IMR-90 (cell line): ENCODE data around the gene CNTN5. TPM values are rescaled to one million over a fixed set of nuclear protein-coding genes. Genes with fewer than 3 reads are reported as not detected.

ENCODE experiments used
- ATAC-seq: fragments of 200-7000 bp; cut with Tn5 transposase; 2 replicates; pipeline ENCODE4 v1.9.1; 2020; ENCODE audit warnings: low read depth, mild to moderate bottlenecking, moderate library complexity
- BruUV-seq: library from RNA; stranded (reverse); fragments of 400-500 nt; replicated peaks from 2 replicates; lab custom pipeline; 2021; lab: Mats Ljungman, UMichigan
- CTCF ChIA-PET: fragments of 300-600 bp; formaldehyde crosslinking; extraction: SDS; loops from one replicate; lab custom pipeline; 2021; ENCODE audit warnings: antibody characterized with exemption; lab: Yijun Ruan, JAX
- POLR2A ChIA-PET: fragments of 300-600 bp; sonication (Branson Sonifier 250); formaldehyde crosslinking; loops from one replicate; lab custom pipeline; 2022; ENCODE audit warnings: antibody characterized with exemption; ENCODE audit not compliant: unreplicated experiment; lab: Charles Lee
- DNase-seq: peaks from one replicate; pipeline ENCODE4 v3.0.0; 2013
- H2AFZ ChIP-seq: replicated peaks from 2 replicates; pipeline ENCODE3; 2013; ENCODE audit warnings: low read length, mild to moderate bottlenecking; ENCODE audit not compliant: poor library complexity
- H2AK5ac ChIP-seq: 2 replicates; pipeline ENCODE4 v1.6.1; 2013; ENCODE audit warnings: low read depth, low read length, inconsistent platforms
- H2AK9ac ChIP-seq: replicated peaks from 2 replicates; pipeline ENCODE3; 2013; ENCODE audit warnings: mild to moderate bottlenecking, low read depth, low read length, moderate library complexity; ENCODE audit not compliant: poor library complexity
- H2BK120ac ChIP-seq: 2 replicates; pipeline ENCODE4 v1.6.1; 2013; ENCODE audit warnings: low read depth, low read length, inconsistent platforms
- H2BK15ac ChIP-seq: 3 replicates; pipeline ENCODE4 v1.6.1; 2013; ENCODE audit warnings: low read depth, low read length, inconsistent platforms
- H2BK20ac ChIP-seq: 2 replicates; pipeline ENCODE4 v1.6.1; 2013; ENCODE audit warnings: low read depth, mild to moderate bottlenecking, inconsistent platforms, low read length, moderate library complexity
- H2BK5ac ChIP-seq: 2 replicates; pipeline ENCODE4 v1.6.1; 2013; ENCODE audit warnings: mild to moderate bottlenecking, low read depth, low read length, inconsistent platforms; ENCODE audit not compliant: poor library complexity, severe bottlenecking
- H3K14ac ChIP-seq: replicated peaks from 2 replicates; pipeline ENCODE4 v1.6.1; 2013; ENCODE audit warnings: low read depth, low read length, inconsistent platforms
- H3K18ac ChIP-seq: 2 replicates; pipeline ENCODE4 v1.6.1; 2013; ENCODE audit warnings: low read depth, low read length, control low read depth
- H3K23ac ChIP-seq: 2 replicates; pipeline ENCODE4 v1.6.1; 2013; ENCODE audit warnings: low read depth, low read length, inconsistent platforms
- H3K27ac ChIP-seq: 2 replicates; pipeline ENCODE4 v1.5.1; 2013; ENCODE audit warnings: mild to moderate bottlenecking, control low read depth, low read length; ENCODE audit not compliant: insufficient read depth
- H3K27me3 ChIP-seq: 2 replicates; pipeline ENCODE4 v1.6.1; 2013; ENCODE audit warnings: low read length; ENCODE audit not compliant: control insufficient read depth, insufficient read depth
- H3K36me3 ChIP-seq: 2 replicates; pipeline ENCODE4 v1.6.1; 2013; ENCODE audit warnings: low read length, mixed read lengths; ENCODE audit not compliant: control insufficient read depth, insufficient read depth
- H3K4ac ChIP-seq: 2 replicates; pipeline ENCODE4 v1.6.1; 2013; ENCODE audit warnings: low read depth, low read length, inconsistent platforms
- H3K4me1 ChIP-seq: 2 replicates; pipeline ENCODE4 v1.6.1; 2013; ENCODE audit warnings: low read length, mixed read lengths; ENCODE audit not compliant: control insufficient read depth, insufficient read depth
- H3K4me2 ChIP-seq: 2 replicates; pipeline ENCODE4 v1.6.1; 2013; ENCODE audit warnings: low read depth, mild to moderate bottlenecking, control low read depth, low read length, moderate library complexity
- H3K4me3 ChIP-seq: 2 replicates; pipeline ENCODE4 v1.5.1; 2013; ENCODE audit warnings: low read depth, mild to moderate bottlenecking, control low read depth, low read length, moderate library complexity; ENCODE audit not compliant: insufficient read depth
- H3K56ac ChIP-seq: 2 replicates; pipeline ENCODE4 v1.6.1; 2013; ENCODE audit warnings: low read length, inconsistent platforms; ENCODE audit not compliant: insufficient read depth; ENCODE audit errors: extremely low read depth
- H3K79me1 ChIP-seq, 2 experiments: 2 replicates each; pipeline ENCODE4 v1.6.1; 2013; ENCODE audit warnings: low read length in 2 of 2, inconsistent platforms in 1 of 2, low read depth in 1 of 2
- H3K9ac ChIP-seq: 2 replicates; pipeline ENCODE4 v1.6.1; 2013; ENCODE audit warnings: low read depth, low read length, control low read depth
- H3K9me1 ChIP-seq: 2 replicates; pipeline ENCODE4 v1.6.1; 2013; ENCODE audit warnings: low read length, inconsistent platforms; ENCODE audit not compliant: insufficient read depth
- H3K9me3 ChIP-seq: 2 replicates; pipeline ENCODE4 v1.6.1; 2013; ENCODE audit warnings: low read length; ENCODE audit not compliant: control insufficient read depth, insufficient read depth
- H4K20me1 ChIP-seq: 2 replicates; pipeline ENCODE4 v1.6.1; 2013; ENCODE audit warnings: low read length, inconsistent platforms; ENCODE audit not compliant: insufficient read depth
- H4K5ac ChIP-seq: 2 replicates; pipeline ENCODE4 v1.6.1; 2013; ENCODE audit warnings: mild to moderate bottlenecking, low read depth, low read length, control low read depth
- H4K8ac ChIP-seq, 2 experiments: 2 replicates each; pipeline ENCODE4 v1.6.1; 2013; ENCODE audit warnings: low read depth in 2 of 2, low read length in 2 of 2, control low read depth in 1 of 2, inconsistent platforms in 1 of 2
- H4K91ac ChIP-seq: 2 replicates; pipeline ENCODE4 v1.6.1; 2013; ENCODE audit warnings: low read depth, low read length, inconsistent platforms; ENCODE audit not compliant: insufficient read depth
- BHLHE40 ChIP-seq: fragments of 150-350 bp; IDR thresholded peaks from 2 replicates; pipeline ENCODE4 v1.6.1; 2016; ENCODE audit warnings: mild to moderate bottlenecking, low read depth, low read length
- CEBPB ChIP-seq: IDR thresholded peaks from 2 replicates; pipeline ENCODE4 v1.6.1; 2012; ENCODE audit warnings: low read depth, low read length, improper control_type of control experiment
- CHD1 ChIP-seq: IDR thresholded peaks from 2 replicates; pipeline ENCODE4 v1.6.1; 2012; ENCODE audit warnings: low read depth, low read length, improper control_type of control experiment
- CTCF ChIP-seq: conservative IDR thresholded peaks from 2 replicates; pipeline ENCODE4 v1.5.1; 2012; ENCODE audit warnings: mild to moderate bottlenecking, low read depth, low read length, improper control_type of control experiment
- ELK1 ChIP-seq: fragments of 150-350 bp; IDR thresholded peaks from 2 replicates; pipeline ENCODE4 v1.6.1; 2016; ENCODE audit warnings: low read depth, mild to moderate bottlenecking, low read length, moderate library complexity, borderline replicate concordance
- FOS ChIP-seq: fragments of 150-350 bp; IDR thresholded peaks from 2 replicates; pipeline ENCODE4 v1.6.1; 2016; ENCODE audit warnings: low read depth, low read length
- MAFK ChIP-seq: IDR thresholded peaks from 2 replicates; pipeline ENCODE4 v1.6.1; 2012; ENCODE audit warnings: low read depth, low read length, improper control_type of control experiment
- MAZ ChIP-seq: IDR thresholded peaks from 2 replicates; pipeline ENCODE4 v1.6.1; 2012; ENCODE audit warnings: low read depth, mild to moderate bottlenecking, low read length, improper control_type of control experiment, moderate library complexity, borderline replicate concordance
- MXI1 ChIP-seq: IDR thresholded peaks from 2 replicates; pipeline ENCODE4 v1.6.1; 2012; ENCODE audit warnings: low read depth, mild to moderate bottlenecking, low read length, moderate library complexity, borderline replicate concordance
- NFE2L2 ChIP-seq: fragments of 150-350 bp; IDR thresholded peaks from 2 replicates; pipeline ENCODE4 v1.6.1; 2016; ENCODE audit warnings: low read depth, mild to moderate bottlenecking, low read length
- POLR2A ChIP-seq: IDR thresholded peaks from 2 replicates; pipeline ENCODE4 v1.6.1; 2012; ENCODE audit warnings: mild to moderate bottlenecking, low read depth, low read length
- RAD21 ChIP-seq: IDR thresholded peaks from 2 replicates; pipeline ENCODE4 v1.6.1; 2012; ENCODE audit warnings: low read length, improper control_type of control experiment
- RCOR1 ChIP-seq: IDR thresholded peaks from 2 replicates; pipeline ENCODE4 v1.6.1; 2012; ENCODE audit warnings: mild to moderate bottlenecking, low read length, improper control_type of control experiment; ENCODE audit not compliant: insufficient replicate concordance
- RFX5 ChIP-seq: IDR thresholded peaks from 2 replicates; pipeline ENCODE4 v1.8.0; 2012; ENCODE audit warnings: low read depth, mild to moderate bottlenecking, low read length, moderate library complexity
- SMC3 ChIP-seq: fragments of 150-350 bp; IDR thresholded peaks from 2 replicates; pipeline ENCODE4 v1.6.1; 2016; ENCODE audit warnings: low read depth, mild to moderate bottlenecking, antibody characterized with exemption, low read length, moderate library complexity
- USF2 ChIP-seq: fragments of 150-350 bp; IDR thresholded peaks from 2 replicates; pipeline ENCODE4 v1.6.1; 2017; ENCODE audit warnings: mild to moderate bottlenecking, antibody characterized with exemption, low read length, low read depth
- WGBS, 2 experiments: methylation state at CpG; one replicate each; pipeline versions ENCODE4 v1.1.5 to v1.1.7; 2013; ENCODE audit warnings: missing lambda C conversion rate in 2 of 2; ENCODE audit not compliant: insufficient read length in 1 of 2; ENCODE audit errors: extremely low coverage in 2 of 2; 5-methylcytosine and 5-hydroxymethylcytosine counted together
- dilution Hi-C: fragments of 300-500 bp; cut with HindIII; formaldehyde crosslinking; loops from one replicate; pipeline ENCODE4 v1.14.3; 2018; ENCODE audit warnings: low sequenced_read_pairs; ENCODE audit not compliant: unreplicated experiment
- in situ Hi-C: fragments of 300-500 bp; cut with MboI; formaldehyde crosslinking; loops from 3 replicates; pipeline ENCODE4 v1.14.3; 2019; ENCODE audit warnings: low sequenced_read_pairs, inconsistent platforms, mixed read lengths
- intact Hi-C: fragments of 100-400 bp; cut with micrococcal nuclease; formaldehyde crosslinking; loops from 2 replicates; pipeline ENCODE4 v1.10.0; 2022
- polyA plus RNA-seq, 3 experiments: library from polyadenylated mRNA; depleted of rRNA; stranded (reverse); fragments of >200 nt; gene quantifications; 2 replicates each; pipeline ENCODE4 v1.2.3, GENCODE V29; 2012; ENCODE audit warnings: low replicate concordance in 1 of 3
- total RNA-seq: library from RNA; depleted of rRNA; stranded (reverse); fragments of >200 nt; gene quantifications from 2 replicates; pipeline ENCODE4 v1.2.3, GENCODE V29; 2012

Gene CNTN5
- total and polyA plus RNA-seq, 2 of the 4 experiments (the other 2 are of a cell fraction): not detected

- no peak overlapping the region for H2AK9ac ChIP-seq
- no peak overlapping the region for H3K4me2 ChIP-seq
- no peak overlapping the region for H3K23ac ChIP-seq
- no peak overlapping the region for H2BK120ac ChIP-seq
- intact Hi-C loops: loop anchor here (5.0 kb wide), 1 partner anchor 1553 kb away; no protein-coding TSS in a partner anchor
- in situ Hi-C loops: no loop called here
- ChIA-PET CTCF (interaction anchor here (1.2 kb wide), 1 partner anchor 719 kb away, joined by 3 read pairs; no protein-coding TSS in a partner anchor), POLR2A (no interaction called here)
- WGBS, 2 experiments: 18% methylated on average over 3 of the region's 8 CpGs; no CpG with 5 or more reads in 1 of the 2 experiments
- H3K56ac ChIP-seq: no peak overlapping the region
- H4K20me1 ChIP-seq: no peaks in the 10 kb centered on the region
- no peak overlapping the region for H3K4ac ChIP-seq
- no peak overlapping the region for H3K9ac ChIP-seq
- no peak overlapping the region for H2AK5ac ChIP-seq
- H3K36me3 ChIP-seq: no peaks in the 10 kb centered on the region
- dilution Hi-C loops: no loop called here
- peaks cover 2% of the 10 kb centered on the region; the same call in 1 of the 2 replicates for H3K4me1 ChIP-seq
- no peaks in the 10 kb centered on the region for H3K79me1 ChIP-seq
- no peak overlapping the region for H2BK5ac ChIP-seq
- no peaks in the 10 kb centered on the region for H3K9me3 ChIP-seq
- no peak overlapping the region for H2BK20ac ChIP-seq
- BruUV-seq: no TSS peak
- DNase-seq (no peak), ATAC-seq (no peak)
- H2AFZ ChIP-seq: no peak overlapping the region
- no peak overlapping the region for H3K14ac ChIP-seq
- H4K8ac ChIP-seq: no peak overlapping the region
- no peak overlapping the region for H2BK15ac ChIP-seq
- no peak overlapping the region for H3K18ac ChIP-seq
- no peak overlapping the region for H4K91ac ChIP-seq
- H3K27me3 ChIP-seq: peaks cover 9% of the 10 kb centered on the region
- no peaks in the 10 kb centered on the region for H3K9me1 ChIP-seq
- TF ChIP-seq MAZ: no peak
- no peak for TF ChIP-seq SMC3
- no peak for TF ChIP-seq NFE2L2
- no peak for TF ChIP-seq RCOR1
- no peak for TF ChIP-seq MAFK
- no peak for TF ChIP-seq ELK1
- TF ChIP-seq RFX5: no peak
- no peak for TF ChIP-seq USF2
- TF ChIP-seq FOS: no peak
- no peak for TF ChIP-seq POLR2A
- no peak for TF ChIP-seq BHLHE40
- TF ChIP-seq RAD21: no peak
- no peak for TF ChIP-seq MXI1
- no peak for TF ChIP-seq CEBPB
- no peak for TF ChIP-seq CHD1
- TF ChIP-seq CTCF: no peak
- no peak overlapping the region for H4K5ac ChIP-seq
- H3K4me3 ChIP-seq: no peak overlapping the region
- H3K27ac ChIP-seq: no peak overlapping the region
Measured at GRCh38 chr11:99019696-99020095, 1.1 kb upstream of the CNTN5 start.
